K562 (cell line): Measurements from ENCODE around the gene TRIP12. TPM values are rescaled to one million over a fixed set of nuclear protein-coding genes. Genes with fewer than 3 reads are reported as not detected.

Source experiments
- ATAC-seq: fragments of 200-7000 bp; cut with Tn5 transposase; 3 replicates; pipeline ENCODE4 v1.9.1; 2020; ENCODE audit warnings: moderate library complexity
- BruUV-seq: library from RNA; stranded (reverse); fragments of 400-500 nt; replicated peaks from 2 replicates; lab custom pipeline; 2021; lab: Mats Ljungman, UMichigan
- CTCF ChIA-PET: fragments of 300-600 bp; formaldehyde crosslinking; extraction: SDS; loops from one replicate; lab custom pipeline; 2021; ENCODE audit warnings: low intra/inter-chr PET ratio; lab: Yijun Ruan, JAX
- POLR2A ChIA-PET: fragments of 300-600, 350-650 bp; sonication (Branson Sonifier 250); formaldehyde crosslinking; extraction: SDS; loops from one replicate; lab custom pipeline; 2021; ENCODE audit warnings: antibody characterized with exemption, inconsistent platforms; lab: Yijun Ruan, JAX
- DNase-seq, 4 experiments: peaks; one replicate each; pipeline versions ENCODE4 v3.0.0 to v3.0.0-alpha.2; 2011 to 2018; ENCODE audit warnings: low spot score in 3 of 4, mixed read lengths in 3 of 4; ENCODE audit errors: extremely low read depth in 1 of 4
- FAIRE-seq: peaks from 2 replicates; lab custom pipeline; 2011; peaks lifted over from hg19 to GRCh38; lab: Jason Lieb, UNC
- H2AFZ ChIP-seq: 2 replicates; pipeline ENCODE4 v1.6.0; 2011; ENCODE audit warnings: low read depth, low read length, control low read depth, inconsistent platforms
- H3K27ac ChIP-seq: fragments of 200-600 bp; 3 replicates; pipeline ENCODE4 v1.8.0; 2011; ENCODE audit warnings: low read depth, mild to moderate bottlenecking, control low read depth, inconsistent platforms, low read length, moderate library complexity, mixed read lengths; ENCODE audit errors: extremely low read depth
- H3K27me3 ChIP-seq, 2 experiments: fragments of 300-600 bp in 1 of 2; 2 replicates in 1 of 2; 3 replicates in 1 of 2; pipeline versions ENCODE4 v1.6.0 to v1.8.0; 2011; ENCODE audit warnings: inconsistent platforms in 2 of 2, low read length in 2 of 2, mild to moderate bottlenecking in 1 of 2, mixed read lengths in 1 of 2, moderate library complexity in 1 of 2; ENCODE audit not compliant: control insufficient read depth in 2 of 2, insufficient read depth in 2 of 2
- H3K36me3 ChIP-seq: fragments of 300-600 bp; 3 replicates; pipeline ENCODE4 v1.8.0; 2011; ENCODE audit warnings: mild to moderate bottlenecking, low read length, inconsistent platforms; ENCODE audit not compliant: control insufficient read depth, insufficient read depth
- H3K4me1 ChIP-seq, 2 experiments: fragments of 200-600 bp in 1 of 2; replicated peaks in 1 of 2; 2 replicates in 1 of 2; 3 replicates in 1 of 2; pipeline versions ENCODE4 v1.5.1 to v1.8.0; 2011; ENCODE audit warnings: inconsistent platforms in 2 of 2, low read length in 2 of 2, mild to moderate bottlenecking in 1 of 2, mixed read lengths in 1 of 2, moderate library complexity in 1 of 2; ENCODE audit not compliant: control insufficient read depth in 2 of 2, insufficient read depth in 2 of 2
- H3K4me2 ChIP-seq: 2 replicates; pipeline ENCODE4 v1.6.1; 2011; ENCODE audit warnings: low read length, control low read depth, inconsistent platforms, mixed read lengths; ENCODE audit not compliant: insufficient read depth
- H3K4me3 ChIP-seq: fragments of 200-600 bp; sonication (generic), shearing (Covaris generic); 2 replicates; pipeline ENCODE4 v1.5.1; 2016; ENCODE audit warnings: control low read depth, inconsistent platforms
- H3K79me2 ChIP-seq: fragments of 200-600 bp; 3 replicates; pipeline ENCODE4 v1.8.0; 2011; ENCODE audit warnings: low read length, inconsistent platforms; ENCODE audit not compliant: control insufficient read depth, insufficient read depth
- H3K9ac ChIP-seq, 2 experiments: 2 replicates each; pipeline versions ENCODE4 v1.6.0 to v1.6.1; 2011; ENCODE audit warnings: low read depth in 2 of 2, low read length in 2 of 2, control low read depth in 1 of 2, inconsistent platforms in 1 of 2, mild to moderate bottlenecking in 1 of 2, mixed read lengths in 1 of 2; ENCODE audit not compliant: insufficient read depth in 1 of 2
- H3K9me1 ChIP-seq: one replicate; pipeline ENCODE4 v1.6.0; 2011; ENCODE audit warnings: inconsistent platforms, mild to moderate bottlenecking, low read length, moderate library complexity; ENCODE audit not compliant: control insufficient read depth, insufficient read depth
- H3K9me3 ChIP-seq: replicated peaks from 2 replicates; pipeline ENCODE4 v1.5.1; 2011; ENCODE audit warnings: low read depth, low read length, inconsistent platforms; ENCODE audit not compliant: control insufficient read depth, insufficient read depth
- H4K20me1 ChIP-seq: replicated peaks from 2 replicates; pipeline ENCODE4 v1.6.1; 2011; ENCODE audit warnings: low read length, inconsistent platforms, mixed read lengths; ENCODE audit not compliant: control insufficient read depth, insufficient read depth
- ATF4 ChIP-seq: fragments of 450-650 bp; formaldehyde crosslinking; IDR thresholded peaks from 2 replicates; pipeline ENCODE4 v1.4.0; 2022; ENCODE audit warnings: mild to moderate bottlenecking, moderate library complexity
- E2F4 ChIP-seq: sonication (generic); formaldehyde crosslinking; IDR thresholded peaks from 2 replicates; pipeline ENCODE4 v1.8.0; 2022; ENCODE audit warnings: mild to moderate bottlenecking, low read depth, missing genetic modification reagents
- GMEB1 ChIP-seq: fragments of 250-450 bp; sonication (Bioruptor Pico); IDR thresholded peaks from 2 replicates; pipeline ENCODE4 v1.4.0; 2020; ENCODE audit warnings: mild to moderate bottlenecking
- GTF2E2 ChIP-seq: fragments of 200-800 bp; sonication (Bioruptor generic); IDR thresholded peaks from 2 replicates; pipeline ENCODE4 v1.6.1; 2016; ENCODE audit warnings: missing genetic modification characterization, missing compliant biosample characterization
- ZNF124 ChIP-seq: sonication (generic); formaldehyde crosslinking; IDR thresholded peaks from 2 replicates; pipeline ENCODE4 v1.8.1; 2022; ENCODE audit warnings: missing genetic modification reagents
- WGBS: fragments of 100-300 bp; shearing (Covaris generic); methylation state at CpG from one replicate; pipeline ENCODE4 v1.1.6; 2016; ENCODE audit warnings: low coverage, mixed read lengths; ENCODE audit not compliant: insufficient coverage; ENCODE audit errors: missing lambda C conversion rate; 5-methylcytosine and 5-hydroxymethylcytosine counted together
- in situ Hi-C: fragments of 300-500 bp; cut with MboI; formaldehyde crosslinking; loops from 4 replicates; pipeline ENCODE4 v1.15.0; 2018; ENCODE audit warnings: inconsistent platforms, mixed read lengths
- intact Hi-C: fragments of 100-400 bp; cut with micrococcal nuclease; formaldehyde crosslinking; loops from 2 replicates; pipeline ENCODE4 v1.14.2; 2022
- polyA plus RNA-seq, 8 experiments: library from polyadenylated mRNA; depleted of rRNA in 4 of 8; stranded (reverse) in 5 of 8; unstranded in 3 of 8; fragments of >200 nt; fragmentation: Nextera tagmentation in 2 of 8; fragmentation: Illumina TruSeq in 1 of 8; extraction: Ambion mirVana in 2 of 8; extraction: Trizol in 1 of 8; gene quantifications; 2 replicates each; pipeline versions ENCODE4 v1.2.1 to v1.2.3, GENCODE V29; 2011 to 2014; ENCODE audit warnings: inconsistent platforms in 1 of 8, missing spikeins in 1 of 8
- total RNA-seq, 7 experiments: library from RNA; depleted of rRNA in 6 of 7; stranded (reverse); fragments of >200 nt in 6 of 7; fragmentation: Illumina TruSeq in 2 of 7; extraction: Trizol in 2 of 7; gene quantifications; 2 replicates each; pipeline versions ENCODE4 v1.2.1 to v1.2.3, GENCODE V29; 2011 to 2021; ENCODE audit warnings: low replicate concordance in 1 of 7
- TF ChIP-seq, protein P1 (sequence below), 2 experiments: IDR thresholded peaks; 2 replicates each; pipeline ENCODE4 v1.6.1; 2012; ENCODE audit warnings: improper control_type of control experiment in 2 of 2, low read depth in 2 of 2, low read length in 2 of 2, borderline replicate concordance in 1 of 2
- TF ChIP-seq, protein P2 (sequence below): sonication (generic); formaldehyde crosslinking; IDR thresholded peaks from 2 replicates; pipeline ENCODE4 v1.8.1; 2022; ENCODE audit warnings: missing genetic modification reagents
- TF ChIP-seq, protein P3 (sequence below): fragments of 450-650 bp; IDR thresholded peaks from 2 replicates; pipeline ENCODE4 v1.6.1; 2018; ENCODE audit not compliant: partially characterized antibody
- TF ChIP-seq, protein P4 (sequence below), 2 experiments: fragments of 250-450 bp in 1 of 2; fragments of 450-650 bp in 1 of 2; sonication (Bioruptor Pico) in 1 of 2; IDR thresholded peaks; 2 replicates each; pipeline versions ENCODE4 v1.6.1 to v1.8.0; 2016 to 2021; ENCODE audit warnings: mild to moderate bottlenecking in 2 of 2, moderate library complexity in 2 of 2, missing compliant biosample characterization in 1 of 2, missing genetic modification characterization in 1 of 2

TRIP12 gene
- total and polyA plus RNA-seq, 9 of the 15 experiments (the other 6 are each of a cell fraction or from before 2014, with no cell fraction given) = 15.2 to 131 (median 80.1) TPM

DNA sequence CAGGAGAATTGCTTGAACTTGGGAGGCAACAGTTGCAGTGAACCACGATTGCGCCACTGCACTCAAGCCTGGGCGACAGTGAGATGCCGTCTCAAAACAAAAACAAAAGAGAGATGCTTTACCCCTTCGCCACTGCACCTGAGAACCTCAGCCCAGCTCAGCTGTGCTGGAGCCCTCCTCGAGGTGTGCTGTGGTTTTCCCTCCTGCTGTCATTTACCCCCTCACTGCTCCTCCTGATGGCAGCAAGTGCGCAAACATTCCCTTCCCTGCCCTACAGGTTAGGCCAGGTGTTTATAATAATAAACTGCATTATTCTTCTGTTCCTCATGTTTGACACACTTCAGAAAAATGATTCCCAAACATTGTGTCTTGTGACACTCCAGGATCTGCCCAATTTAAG, 8.8 kb upstream of the TRIP12 start:
- Histone ChIP-seq H3K4me3 (no peak overlapping the region), H3K36me3 (no peaks in the 10 kb centered on the region), H4K20me1 (no peaks in the 10 kb centered on the region), H3K79me2 (no peaks in the 10 kb centered on the region), H3K4me1 (no peaks in the 10 kb centered on the region), H2AFZ (no peak overlapping the region), H3K9ac (no peak overlapping the region; a peak in 1 of 4 replicates), H3K9me3 (no peaks in the 10 kb centered on the region), H3K4me2 (no peak overlapping the region), H3K27me3 (no peaks in the 10 kb centered on the region), H3K9me1 (no peaks in the 10 kb centered on the region), H3K27ac (no peak overlapping the region)
- WGBS = 77% methylated on average over 6 of the region's 7 CpGs
- in situ Hi-C loops = no loop called here
- POLR2A ChIA-PET = no interaction called here
- ATAC-seq (no peak), FAIRE-seq (no peak), DNase-seq (no peak)
- CTCF ChIA-PET = no interaction called here
- BruUV-seq = no TSS peak
- TF ChIP-seq, protein P1, sequence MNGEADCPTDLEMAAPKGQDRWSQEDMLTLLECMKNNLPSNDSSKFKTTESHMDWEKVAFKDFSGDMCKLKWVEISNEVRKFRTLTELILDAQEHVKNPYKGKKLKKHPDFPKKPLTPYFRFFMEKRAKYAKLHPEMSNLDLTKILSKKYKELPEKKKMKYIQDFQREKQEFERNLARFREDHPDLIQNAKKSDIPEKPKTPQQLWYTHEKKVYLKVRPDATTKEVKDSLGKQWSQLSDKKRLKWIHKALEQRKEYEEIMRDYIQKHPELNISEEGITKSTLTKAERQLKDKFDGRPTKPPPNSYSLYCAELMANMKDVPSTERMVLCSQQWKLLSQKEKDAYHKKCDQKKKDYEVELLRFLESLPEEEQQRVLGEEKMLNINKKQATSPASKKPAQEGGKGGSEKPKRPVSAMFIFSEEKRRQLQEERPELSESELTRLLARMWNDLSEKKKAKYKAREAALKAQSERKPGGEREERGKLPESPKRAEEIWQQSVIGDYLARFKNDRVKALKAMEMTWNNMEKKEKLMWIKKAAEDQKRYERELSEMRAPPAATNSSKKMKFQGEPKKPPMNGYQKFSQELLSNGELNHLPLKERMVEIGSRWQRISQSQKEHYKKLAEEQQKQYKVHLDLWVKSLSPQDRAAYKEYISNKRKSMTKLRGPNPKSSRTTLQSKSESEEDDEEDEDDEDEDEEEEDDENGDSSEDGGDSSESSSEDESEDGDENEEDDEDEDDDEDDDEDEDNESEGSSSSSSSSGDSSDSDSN (IDR thresholded peaks at IDR 0.05; ENCODE audit: borderline replicate concordance in 1 of 2, low read depth in 2 of 2, low read length in 2 of 2) = no peak
- TF ChIP-seq GTF2E2 (tag) = no peak
- TF ChIP-seq, protein P2, sequence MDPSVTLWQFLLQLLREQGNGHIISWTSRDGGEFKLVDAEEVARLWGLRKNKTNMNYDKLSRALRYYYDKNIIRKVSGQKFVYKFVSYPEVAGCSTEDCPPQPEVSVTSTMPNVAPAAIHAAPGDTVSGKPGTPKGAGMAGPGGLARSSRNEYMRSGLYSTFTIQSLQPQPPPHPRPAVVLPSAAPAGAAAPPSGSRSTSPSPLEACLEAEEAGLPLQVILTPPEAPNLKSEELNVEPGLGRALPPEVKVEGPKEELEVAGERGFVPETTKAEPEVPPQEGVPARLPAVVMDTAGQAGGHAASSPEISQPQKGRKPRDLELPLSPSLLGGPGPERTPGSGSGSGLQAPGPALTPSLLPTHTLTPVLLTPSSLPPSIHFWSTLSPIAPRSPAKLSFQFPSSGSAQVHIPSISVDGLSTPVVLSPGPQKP (CRISPR knock-in tag) = no peak
- TF ChIP-seq, protein P3, sequence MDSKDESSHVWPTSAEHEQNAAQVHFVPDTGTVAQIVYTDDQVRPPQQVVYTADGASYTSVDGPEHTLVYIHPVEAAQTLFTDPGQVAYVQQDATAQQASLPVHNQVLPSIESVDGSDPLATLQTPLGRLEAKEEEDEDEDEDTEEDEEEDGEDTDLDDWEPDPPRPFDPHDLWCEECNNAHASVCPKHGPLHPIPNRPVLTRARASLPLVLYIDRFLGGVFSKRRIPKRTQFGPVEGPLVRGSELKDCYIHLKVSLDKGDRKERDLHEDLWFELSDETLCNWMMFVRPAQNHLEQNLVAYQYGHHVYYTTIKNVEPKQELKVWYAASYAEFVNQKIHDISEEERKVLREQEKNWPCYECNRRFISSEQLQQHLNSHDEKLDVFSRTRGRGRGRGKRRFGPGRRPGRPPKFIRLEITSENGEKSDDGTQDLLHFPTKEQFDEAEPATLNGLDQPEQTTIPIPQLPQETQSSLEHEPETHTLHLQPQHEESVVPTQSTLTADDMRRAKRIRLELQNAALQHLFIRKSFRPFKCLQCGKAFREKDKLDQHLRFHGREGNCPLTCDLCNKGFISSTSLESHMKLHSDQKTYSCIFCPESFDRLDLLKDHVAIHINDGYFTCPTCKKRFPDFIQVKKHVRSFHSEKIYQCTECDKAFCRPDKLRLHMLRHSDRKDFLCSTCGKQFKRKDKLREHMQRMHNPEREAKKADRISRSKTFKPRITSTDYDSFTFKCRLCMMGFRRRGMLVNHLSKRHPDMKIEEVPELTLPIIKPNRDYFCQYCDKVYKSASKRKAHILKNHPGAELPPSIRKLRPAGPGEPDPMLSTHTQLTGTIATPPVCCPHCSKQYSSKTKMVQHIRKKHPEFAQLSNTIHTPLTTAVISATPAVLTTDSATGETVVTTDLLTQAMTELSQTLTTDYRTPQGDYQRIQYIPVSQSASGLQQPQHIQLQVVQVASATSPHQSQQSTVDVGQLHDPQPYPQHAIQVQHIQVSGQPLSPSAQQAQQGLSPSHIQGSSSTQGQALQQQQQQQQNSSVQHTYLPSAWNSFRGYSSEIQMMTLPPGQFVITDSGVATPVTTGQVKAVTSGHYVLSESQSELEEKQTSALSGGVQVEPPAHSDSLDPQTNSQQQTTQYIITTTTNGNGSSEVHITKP = no peak
- no peak for TF ChIP-seq E2F4 (CRISPR knock-in tag)
- TF ChIP-seq, protein P4, sequence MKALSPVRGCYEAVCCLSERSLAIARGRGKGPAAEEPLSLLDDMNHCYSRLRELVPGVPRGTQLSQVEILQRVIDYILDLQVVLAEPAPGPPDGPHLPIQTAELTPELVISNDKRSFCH (CRISPR knock-in tag; IDR thresholded peaks at IDR 0.05) = no peak
- TF ChIP-seq, protein P4 (tag; IDR thresholded peaks at IDR 0.05) = no peak
- no peak for TF ChIP-seq GMEB1 (CRISPR knock-in tag)
- no peak for TF ChIP-seq ZNF124 (CRISPR knock-in tag)
- no peak for TF ChIP-seq ATF4 (CRISPR knock-in tag)
- intact Hi-C loops = no loop called here
